Skin of body (tissue), 1 donor: ENCODE measurements around the gene HESX1. TPM values are rescaled to one million over a fixed set of nuclear protein-coding genes. Genes with fewer than 3 reads are reported as not detected.

ENCODE experiments used
- total RNA-seq: library from RNA; depleted of rRNA; stranded (reverse); fragments of >200 nt; gene quantifications from one replicate; pipeline ENCODE4 v1.2.3, GENCODE V29; 2014

HESX1 gene
- total RNA-seq, 1 donor from 2014 or later, result 0.89 TPM

Other genes starting within 250 kb of the HESX1 start
- 0.10 TPM for gene SPATA12, start 139.3 kb downstream of the HESX1 start, total RNA-seq
- gene IL17RD, start 34.6 kb downstream of the HESX1 start, total RNA-seq, result 18.3 TPM
- 63.0 TPM for gene APPL1, start 27.8 kb upstream of the HESX1 start, total RNA-seq
- 0.10 TPM for gene ASB14, start 92.7 kb upstream of the HESX1 start, total RNA-seq